ENCODE data around the gene SLC6A6. TPM values are rescaled to one million over a fixed set of nuclear protein-coding genes. Genes with fewer than 3 reads are reported as not detected.

SLC6A6 gene
- total RNA-seq, 1 experiment from 2014 or later, result 3.4 TPM

DNA sequence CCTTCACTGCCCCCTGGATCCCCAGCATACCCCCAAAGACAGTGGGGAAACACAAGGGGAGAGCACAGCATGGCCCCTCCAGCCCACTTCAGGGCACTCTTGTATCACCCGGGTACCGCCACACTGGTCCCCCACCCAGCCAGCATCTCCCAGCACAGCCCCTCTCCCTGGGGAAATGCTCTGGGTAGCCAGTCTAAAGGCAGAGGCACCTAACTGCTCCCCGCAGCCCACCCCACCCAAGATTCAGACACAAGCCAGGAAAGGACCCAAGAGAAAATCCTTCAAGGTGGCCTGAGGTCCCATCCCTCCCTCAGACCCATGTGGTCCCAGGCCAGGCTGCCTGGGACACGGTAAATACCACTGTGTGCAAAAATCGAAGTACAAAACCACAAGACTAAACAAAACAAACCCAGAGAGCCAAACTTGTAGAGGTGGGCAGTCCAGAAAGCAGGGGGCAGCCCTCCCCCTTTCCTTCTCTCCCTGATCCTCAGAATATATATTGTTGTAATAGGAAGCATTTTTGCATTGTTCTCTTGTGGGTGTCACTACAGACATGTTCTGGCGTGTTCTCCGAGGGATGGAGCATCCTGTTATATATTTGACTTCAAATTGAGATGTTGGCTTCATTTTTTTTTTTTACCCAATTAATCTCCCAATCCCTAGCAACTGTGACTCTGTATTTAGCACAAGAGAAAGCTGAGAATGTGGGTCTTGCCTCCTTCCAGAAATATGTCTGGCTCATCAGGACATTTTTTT is 86.1 kb downstream of the SLC6A6 start:
- H3K4me3 ChIP-seq, result no peak overlapping the region
- H3K9me3 ChIP-seq, result no peaks in the 10 kb centered on the region
- no peaks in the 10 kb centered on the region for H3K36me3 ChIP-seq
- H3K27me3 ChIP-seq, result no peaks in the 10 kb centered on the region
- no peak for DNase-seq

DNA sequence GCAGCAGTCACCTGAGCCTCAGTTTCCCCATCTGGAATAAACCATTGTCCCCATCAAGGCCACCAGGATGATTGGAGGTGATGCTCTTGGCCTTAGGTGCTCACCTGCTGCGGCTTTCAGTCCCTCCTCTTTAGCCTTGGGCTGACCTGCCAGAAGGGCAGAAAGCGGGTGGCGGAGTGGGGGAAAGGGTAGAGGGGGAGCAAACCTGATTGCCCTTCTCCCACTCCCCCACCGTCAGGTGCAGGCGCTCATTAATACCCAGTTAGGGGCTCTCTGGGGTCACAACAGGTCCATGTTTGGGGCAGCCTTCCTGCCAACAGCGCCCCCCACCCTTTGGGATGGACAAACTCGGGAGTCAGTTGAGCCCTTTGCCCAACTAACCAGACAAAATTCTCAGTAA is 87.2 kb downstream of the SLC6A6 start:
- no peaks in the 10 kb centered on the region for H3K36me3 ChIP-seq
- no peaks in the 10 kb centered on the region for H3K9me3 ChIP-seq
- no peak for DNase-seq

GRCh38 chr3:14490255-14490654 is 87.8 kb downstream of the SLC6A6 start:
- no peak overlapping the region for H3K4me3 ChIP-seq
- no peaks in the 10 kb centered on the region for H3K9me3 ChIP-seq
- H3K27me3 ChIP-seq, result no peaks in the 10 kb centered on the region
- no peak for DNase-seq
- no peaks in the 10 kb centered on the region for H3K36me3 ChIP-seq

More for the DNA sequence above, 87.2 kb downstream of the SLC6A6 start:
- no peak overlapping the region for H3K4me3 ChIP-seq
- H3K27me3 ChIP-seq, result no peaks in the 10 kb centered on the region

- no peaks in the 10 kb centered on the region for H3K36me3 ChIP-seq
- H3K4me3 ChIP-seq, result no peak overlapping the region
- no peak for DNase-seq
- no peaks in the 10 kb centered on the region for H3K9me3 ChIP-seq
- no peaks in the 10 kb centered on the region for H3K27me3 ChIP-seq
Observed at GRCh38 chr3:14490831-14491230, 88.4 kb downstream of the SLC6A6 start.

DNA sequence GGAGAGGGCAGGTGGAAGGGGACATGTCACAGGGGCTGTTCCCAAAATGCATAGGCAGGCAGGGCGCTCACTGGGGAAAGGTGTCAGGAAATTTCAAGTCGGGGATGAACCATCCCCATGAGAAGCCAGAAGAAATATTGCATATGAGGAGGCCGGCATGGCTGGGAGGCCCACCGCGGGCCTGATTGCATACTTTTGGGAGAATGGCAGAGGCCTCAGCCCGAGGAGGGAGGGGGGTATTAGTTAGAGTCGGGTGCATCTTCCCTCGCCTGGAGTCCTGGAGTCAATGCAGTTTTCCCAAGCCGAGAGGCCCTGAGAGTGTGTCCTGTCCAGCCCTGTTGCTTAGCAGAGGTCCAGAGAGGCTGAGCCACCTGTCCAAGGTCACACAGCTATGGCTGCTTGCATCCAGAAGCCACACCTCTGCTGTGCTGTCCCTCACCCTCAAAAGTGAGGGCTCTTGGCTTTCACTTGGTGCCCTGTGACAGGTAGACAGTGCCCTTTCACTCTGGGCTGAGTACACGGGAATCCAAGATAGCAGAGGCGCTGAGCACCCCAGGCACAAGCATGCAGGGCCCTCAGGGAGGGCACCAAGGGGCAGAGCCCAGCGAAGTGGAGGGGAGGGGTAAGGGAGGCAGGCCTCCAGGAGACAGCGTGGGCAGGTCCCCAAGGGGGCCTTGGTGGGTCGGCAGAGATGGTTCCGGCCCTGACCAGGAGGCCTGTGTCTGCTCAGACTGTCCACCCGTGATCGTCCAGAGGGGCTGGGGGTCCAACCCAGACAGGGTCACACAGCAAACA is 89.2 kb downstream of the SLC6A6 start:
- no peak for DNase-seq
- no peak overlapping the region for H3K4me3 ChIP-seq
- H3K9me3 ChIP-seq, result no peaks in the 10 kb centered on the region
- H3K27me3 ChIP-seq, result no peaks in the 10 kb centered on the region
- H3K36me3 ChIP-seq, result no peaks in the 10 kb centered on the region

- Histone ChIP-seq H3K27me3 (no peaks in the 10 kb centered on the region), H3K4me3 (no peak overlapping the region), H3K36me3 (no peaks in the 10 kb centered on the region), H3K9me3 (no peaks in the 10 kb centered on the region)
- no peak for DNase-seq
Observed at GRCh38 chr3:14492948-14493881, 90.8 kb downstream of the SLC6A6 start.

- H3K27me3 ChIP-seq, result no peaks in the 10 kb centered on the region
- no peaks in the 10 kb centered on the region for H3K36me3 ChIP-seq
- DNase-seq, result no peak
- no peaks in the 10 kb centered on the region for H3K9me3 ChIP-seq
- H3K4me3 ChIP-seq, result no peak overlapping the region
Observed at GRCh38 chr3:14494279-14494972, 92.0 kb downstream of the SLC6A6 start.

DNA sequence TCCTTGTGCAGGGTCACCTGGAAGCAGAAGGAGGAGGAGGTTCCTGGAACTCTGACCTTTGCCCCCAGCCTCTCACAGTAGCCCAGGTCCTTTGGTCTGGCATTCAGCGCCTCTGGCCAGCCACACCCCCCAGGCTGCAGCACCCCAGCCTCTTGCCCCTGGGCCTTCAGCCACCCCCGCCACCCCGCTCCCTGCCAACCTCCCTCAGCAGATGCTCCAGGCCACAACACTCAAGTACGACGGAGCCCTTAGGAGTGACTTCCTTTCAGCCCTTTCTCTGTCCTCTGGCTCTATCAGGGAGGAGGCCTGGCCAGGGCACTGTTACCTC is 92.5 kb downstream of the SLC6A6 start:
- no peaks in the 10 kb centered on the region for H3K27me3 ChIP-seq
- H3K9me3 ChIP-seq, result no peaks in the 10 kb centered on the region
- no peak overlapping the region for H3K4me3 ChIP-seq
- no peak for DNase-seq
- H3K36me3 ChIP-seq, result no peaks in the 10 kb centered on the region

GRCh38 chr3:14496351-14496750 is 93.9 kb downstream of the SLC6A6 start:
- Histone ChIP-seq H3K4me3 (no peak overlapping the region), H3K27me3 (no peaks in the 10 kb centered on the region), H3K9me3 (no peaks in the 10 kb centered on the region), H3K36me3 (no peaks in the 10 kb centered on the region)
- DNase-seq, result no peak

GRCh38 chr3:14497321-14497720 is 94.9 kb downstream of the SLC6A6 start:
- H3K36me3 ChIP-seq, result no peaks in the 10 kb centered on the region
- no peak overlapping the region for H3K4me3 ChIP-seq
- DNase-seq, result no peak
- H3K27me3 ChIP-seq, result no peaks in the 10 kb centered on the region
- no peaks in the 10 kb centered on the region for H3K9me3 ChIP-seq

DNA sequence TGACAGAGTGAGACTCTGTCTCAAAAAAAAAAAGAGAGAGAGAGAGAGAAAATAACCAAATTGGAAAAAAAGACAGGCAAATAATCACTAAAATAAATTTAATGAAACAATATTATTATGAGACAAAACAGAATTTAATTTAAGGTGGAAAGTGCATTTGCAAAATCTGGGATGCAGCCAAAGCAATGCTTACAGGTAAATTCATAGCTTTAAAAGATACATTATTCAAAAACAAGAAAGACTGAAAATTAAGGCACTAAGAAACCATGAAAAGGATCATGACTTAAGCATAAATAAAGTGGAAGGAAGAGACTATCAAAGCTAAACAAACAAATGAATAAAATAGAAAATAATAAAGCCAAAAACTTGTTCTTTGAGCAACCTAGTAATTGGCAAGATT is 100.1 kb downstream of the SLC6A6 start:
- peaks cover 3% of the 10 kb centered on the region; the same call in 1 of the 2 replicates for H3K9me3 ChIP-seq
- DNase-seq, result no peak
- no peaks in the 10 kb centered on the region for H3K36me3 ChIP-seq
- no peak overlapping the region for H3K4me3 ChIP-seq
- H3K27me3 ChIP-seq, result no peaks in the 10 kb centered on the region

DNA sequence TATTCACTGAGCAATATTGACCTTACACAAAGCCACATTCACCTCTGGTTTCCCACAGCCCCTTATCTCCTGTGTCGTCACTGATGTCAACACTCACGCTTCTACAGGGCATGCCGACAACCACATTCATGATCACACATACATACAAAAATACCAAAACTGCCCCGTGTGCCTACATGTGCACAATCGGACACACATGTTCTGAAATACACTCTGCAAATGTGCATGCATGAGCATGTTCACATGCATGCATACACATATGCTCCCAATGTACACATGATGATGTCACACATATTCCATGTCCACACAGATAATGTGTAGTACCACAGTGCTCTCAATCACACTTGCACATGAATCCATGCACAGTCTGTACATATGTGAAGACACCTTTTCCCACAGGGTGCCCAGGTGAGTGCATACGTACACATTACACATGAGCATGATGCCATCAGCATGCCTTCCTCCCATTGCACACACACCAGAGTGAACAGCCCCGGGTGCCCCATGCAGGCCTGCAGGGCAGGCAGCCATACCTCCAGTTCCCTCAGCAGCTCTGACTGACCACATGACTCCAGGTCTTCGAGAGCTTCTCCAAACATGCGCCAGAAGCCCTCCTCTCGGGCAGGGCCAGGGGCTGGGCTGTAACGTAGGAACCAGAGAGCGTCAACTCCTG is 100.8 kb downstream of the SLC6A6 start:
- DNase-seq, result no peak
- H3K36me3 ChIP-seq, result no peaks in the 10 kb centered on the region
- H3K27me3 ChIP-seq, result no peaks in the 10 kb centered on the region
- H3K4me3 ChIP-seq, result no peak overlapping the region
- H3K9me3 ChIP-seq, result peaks cover 3% of the 10 kb centered on the region; the same call in 1 of the 2 replicates

- no peak for DNase-seq
- peaks cover 3% of the 10 kb centered on the region; the same call in 1 of the 2 replicates for H3K9me3 ChIP-seq
Observed at GRCh38 chr3:14503706-14504065, 101.3 kb downstream of the SLC6A6 start.

GRCh38 chr3:14505001-14505802 is 102.8 kb downstream of the SLC6A6 start:
- Histone ChIP-seq H3K36me3 (no peaks in the 10 kb centered on the region), H3K27me3 (no peaks in the 10 kb centered on the region), H3K9me3 (peaks cover 3% of the 10 kb centered on the region; the same call in 1 of the 2 replicates), H3K4me3 (no peak overlapping the region)
- no peak for DNase-seq

More at GRCh38 chr3:14503706-14504065, 101.3 kb downstream of the SLC6A6 start:
- Histone ChIP-seq H3K36me3 (no peaks in the 10 kb centered on the region), H3K4me3 (no peak overlapping the region), H3K27me3 (no peaks in the 10 kb centered on the region)

GRCh38 chr3:14505803-14506500 is 103.5 kb downstream of the SLC6A6 start:
- DNase-seq, result no peak
- Histone ChIP-seq H3K36me3 (no peaks in the 10 kb centered on the region), H3K4me3 (no peak overlapping the region), H3K9me3 (peaks cover 3% of the 10 kb centered on the region; the same call in 1 of the 2 replicates), H3K27me3 (no peaks in the 10 kb centered on the region)

All from MG63 (cell line).